Karpas-422 (cell line): ENCODE data around the gene KIN. TPM values are rescaled to one million over a fixed set of nuclear protein-coding genes. Genes with fewer than 3 reads are reported as not detected.

Experiments
- DNase-seq: peaks from one replicate; pipeline ENCODE4 v3.0.0-alpha.2; 2015
- H2AFZ ChIP-seq: fragments of 200-600 bp; sonication (generic); 2 replicates; pipeline ENCODE4 v1.6.1; 2014; ENCODE audit warnings: antibody characterized with exemption, low read length, mixed read lengths
- H3K27ac ChIP-seq: fragments of 200-600 bp; sonication (generic); 2 replicates; pipeline ENCODE4 v1.5.1; 2014; ENCODE audit warnings: mild to moderate bottlenecking, low read length, moderate library complexity
- H3K27me3 ChIP-seq: fragments of 200-600 bp; sonication (generic); 2 replicates; pipeline ENCODE4 v1.6.1; 2014; ENCODE audit warnings: low read length, mixed read lengths
- H3K36me3 ChIP-seq: fragments of 200-600 bp; sonication (generic); 2 replicates; pipeline ENCODE4 v1.6.1; 2014; ENCODE audit warnings: low read length, mixed read lengths; ENCODE audit not compliant: insufficient read depth
- H3K4me1 ChIP-seq: fragments of 200-600 bp; sonication (generic); 2 replicates; pipeline ENCODE4 v1.6.1; 2014; ENCODE audit warnings: mild to moderate bottlenecking, low read length, mixed read lengths
- H3K4me2 ChIP-seq: fragments of 200-600 bp; sonication (generic); 2 replicates; pipeline ENCODE4 v1.6.1; 2014; ENCODE audit warnings: low read length, low read depth, mild to moderate bottlenecking; ENCODE audit not compliant: poor library complexity, severe bottlenecking
- H3K4me3 ChIP-seq: fragments of 200-600 bp; sonication (generic); 2 replicates; pipeline ENCODE4 v1.5.1; 2014; ENCODE audit warnings: mild to moderate bottlenecking, antibody characterized with exemption, low read length, mixed read lengths
- H3K79me2 ChIP-seq: fragments of 200-600 bp; sonication (generic); 2 replicates; pipeline ENCODE4 v1.6.1; 2014; ENCODE audit warnings: mild to moderate bottlenecking, low read length, mixed read lengths
- H3K9ac ChIP-seq: fragments of 200-600 bp; sonication (generic); 2 replicates; pipeline ENCODE4 v1.6.0; 2014; ENCODE audit warnings: low read length
- H3K9me2 ChIP-seq: fragments of 200-600 bp; sonication (generic), shearing (Covaris generic); replicated peaks from 2 replicates; pipeline ENCODE4 v1.6.0; 2014; ENCODE audit warnings: mild to moderate bottlenecking, low read length, moderate library complexity; ENCODE audit not compliant: insufficient read depth
- H3K9me3 ChIP-seq: fragments of 300-700, 200-600 bp; sonication (generic); 2 replicates; pipeline ENCODE4 v1.6.1; 2014; ENCODE audit warnings: low read length, mixed read lengths
- H4K20me1 ChIP-seq: fragments of 200-600 bp; sonication (generic); 2 replicates; pipeline ENCODE4 v1.6.1; 2014; ENCODE audit warnings: mild to moderate bottlenecking, antibody characterized with exemption, low read length, low read depth; ENCODE audit not compliant: insufficient read depth
- total RNA-seq: library from RNA; depleted of rRNA; stranded (reverse); fragments of >200 nt; shearing (Covaris generic); gene quantifications from 2 replicates; pipeline ENCODE4 v1.2.3, GENCODE V29; 2014; ENCODE audit warnings: low replicate concordance

Gene KIN
- total RNA-seq, 1 experiment from 2014 or later, result 7.9 TPM

GRCh38 chr10:7808686-7809267, 21.0 kb upstream of the KIN start:
- 0 out of 2 replicates have a peak, but pooled peaks cover 6% of the 10 kb centered on the region for H3K79me2 ChIP-seq
- no peaks in the 10 kb centered on the region for H3K27me3 ChIP-seq
- no peak overlapping the region for H3K4me2 ChIP-seq
- H3K9ac ChIP-seq, result no peak overlapping the region
- H2AFZ ChIP-seq, result no peak overlapping the region
- no peak for DNase-seq
- peaks cover 15% of the 10 kb centered on the region for H4K20me1 ChIP-seq
- H3K4me1 ChIP-seq, result no peaks in the 10 kb centered on the region
- H3K4me3 ChIP-seq, result no peak overlapping the region
- H3K27ac ChIP-seq, result no peak overlapping the region
- H3K9me3 ChIP-seq, result no peaks in the 10 kb centered on the region
- peaks cover 33% of the 10 kb centered on the region for H3K36me3 ChIP-seq
- no peaks in the 10 kb centered on the region for H3K9me2 ChIP-seq

GRCh38 chr10:7804741-7805140, 16.9 kb upstream of the KIN start:
- H3K9me3 ChIP-seq, result no peaks in the 10 kb centered on the region
- no peak overlapping the region for H3K4me3 ChIP-seq
- H3K79me2 ChIP-seq, result 0 out of 2 replicates have a peak, but pooled peaks cover 8% of the 10 kb centered on the region
- H2AFZ ChIP-seq, result no peak overlapping the region
- no peak overlapping the region for H3K4me2 ChIP-seq
- no peak overlapping the region for H3K9ac ChIP-seq
- no peaks in the 10 kb centered on the region for H3K4me1 ChIP-seq
- DNase-seq, result no peak
- no peaks in the 10 kb centered on the region for H3K27me3 ChIP-seq
- H3K9me2 ChIP-seq, result no peaks in the 10 kb centered on the region
- peaks cover 67% of the 10 kb centered on the region for H3K36me3 ChIP-seq
- H3K27ac ChIP-seq, result no peak overlapping the region
- peaks cover 27% of the 10 kb centered on the region for H4K20me1 ChIP-seq

GRCh38 chr10:7804216-7804615, 16.4 kb upstream of the KIN start:
- no peak overlapping the region for H2AFZ ChIP-seq
- no peaks in the 10 kb centered on the region for H3K4me1 ChIP-seq
- peaks cover 27% of the 10 kb centered on the region for H4K20me1 ChIP-seq
- no peak overlapping the region for H3K4me3 ChIP-seq
- H3K27ac ChIP-seq, result no peak overlapping the region
- H3K79me2 ChIP-seq, result 0 out of 2 replicates have a peak, but pooled peaks cover 8% of the 10 kb centered on the region
- H3K9me3 ChIP-seq, result no peaks in the 10 kb centered on the region
- no peak overlapping the region for H3K4me2 ChIP-seq
- DNase-seq, result no peak
- H3K9me2 ChIP-seq, result no peaks in the 10 kb centered on the region
- no peak overlapping the region for H3K9ac ChIP-seq
- H3K27me3 ChIP-seq, result no peaks in the 10 kb centered on the region
- peaks cover 72% of the 10 kb centered on the region for H3K36me3 ChIP-seq

- Histone ChIP-seq H3K79me2 (peaks cover 8% of the 10 kb centered on the region; the same call in 1 of the 2 replicates), H3K9me3 (no peaks in the 10 kb centered on the region), H3K4me2 (no peak overlapping the region), H3K4me1 (no peaks in the 10 kb centered on the region), H2AFZ (no peak overlapping the region), H3K9ac (no peak overlapping the region), H3K4me3 (no peak overlapping the region), H3K36me3 (peaks cover 78% of the 10 kb centered on the region), H3K27ac (no peak overlapping the region), H3K27me3 (no peaks in the 10 kb centered on the region), H4K20me1 (peaks cover 27% of the 10 kb centered on the region), H3K9me2 (no peaks in the 10 kb centered on the region)
- no peak for DNase-seq
Observed at GRCh38 chr10:7802606-7803005, 14.8 kb upstream of the KIN start.

- Histone ChIP-seq H3K9me3 (no peaks in the 10 kb centered on the region), H3K79me2 (peaks cover 48% of the 10 kb centered on the region), H4K20me1 (peaks cover 32% of the 10 kb centered on the region), H2AFZ (no peak overlapping the region), H3K36me3 (peaks cover 53% of the 10 kb centered on the region; the same call in 1 of the 2 replicates), H3K9ac (no peak overlapping the region), H3K9me2 (no peaks in the 10 kb centered on the region), H3K4me2 (no peak overlapping the region), H3K4me3 (no peak overlapping the region), H3K4me1 (no peaks in the 10 kb centered on the region; the same call in 1 of the 2 replicates), H3K27me3 (no peaks in the 10 kb centered on the region), H3K27ac (no peak overlapping the region)
- no peak for DNase-seq
Observed at GRCh38 chr10:7797582-7797981, 9.8 kb upstream of the KIN start.

GRCh38 chr10:7795605-7796004, 7.8 kb upstream of the KIN start:
- peaks cover 68% of the 10 kb centered on the region for H3K79me2 ChIP-seq

GRCh38 chr10:7794251-7795026, 6.6 kb upstream of the KIN start:
- H3K9ac ChIP-seq, result no peak overlapping the region
- no peak overlapping the region for H2AFZ ChIP-seq
- H3K9me2 ChIP-seq, result no peaks in the 10 kb centered on the region
- DNase-seq, result no peak
- peaks cover 80% of the 10 kb centered on the region for H3K79me2 ChIP-seq
- H3K4me3 ChIP-seq, result no peak overlapping the region
- H3K27ac ChIP-seq, result no peak overlapping the region
- H3K4me2 ChIP-seq, result no peak overlapping the region
- H4K20me1 ChIP-seq, result peaks cover 52% of the 10 kb centered on the region
- peaks cover 28% of the 10 kb centered on the region for H3K4me1 ChIP-seq
- H3K9me3 ChIP-seq, result no peaks in the 10 kb centered on the region
- H3K27me3 ChIP-seq, result no peaks in the 10 kb centered on the region
- H3K36me3 ChIP-seq, result peaks cover 37% of the 10 kb centered on the region

More at GRCh38 chr10:7795605-7796004, 7.8 kb upstream of the KIN start:
- no peak overlapping the region for H3K4me2 ChIP-seq
- no peaks in the 10 kb centered on the region for H3K27me3 ChIP-seq
- H3K9ac ChIP-seq, result no peak overlapping the region
- H2AFZ ChIP-seq, result no peak overlapping the region
- peaks cover 40% of the 10 kb centered on the region for H4K20me1 ChIP-seq
- no peak overlapping the region for H3K27ac ChIP-seq
- no peaks in the 10 kb centered on the region for H3K9me3 ChIP-seq
- H3K4me3 ChIP-seq, result no peak overlapping the region
- H3K9me2 ChIP-seq, result no peaks in the 10 kb centered on the region
- peaks cover 17% of the 10 kb centered on the region for H3K4me1 ChIP-seq
- no peak for DNase-seq
- peaks cover 40% of the 10 kb centered on the region for H3K36me3 ChIP-seq

GRCh38 chr10:7792541-7792940, 4.7 kb upstream of the KIN start:
- H3K27me3 ChIP-seq, result no peaks in the 10 kb centered on the region
- H3K9me3 ChIP-seq, result no peaks in the 10 kb centered on the region
- peaks cover 25% of the 10 kb centered on the region for H3K36me3 ChIP-seq
- no peaks in the 10 kb centered on the region for H3K9me2 ChIP-seq
- no peak overlapping the region for H3K4me2 ChIP-seq
- peaks cover 96% of the 10 kb centered on the region for H3K79me2 ChIP-seq
- DNase-seq, result no peak
- H2AFZ ChIP-seq, result no peak overlapping the region
- no peak overlapping the region for H3K4me3 ChIP-seq
- H3K9ac ChIP-seq, result no peak overlapping the region
- H3K4me1 ChIP-seq, result peaks cover 34% of the 10 kb centered on the region
- peaks cover 63% of the 10 kb centered on the region for H4K20me1 ChIP-seq
- no peak overlapping the region for H3K27ac ChIP-seq
